Fibroblast of upper back skin (primary cell): ENCODE data around the gene COX20.
"Not testable (repeated sequence)": the region's sequence is repeated elsewhere in the genome, so short reads cannot be mapped to it uniquely, and the experiment has no call there.

Source experiments
- DNase-seq: peaks from one replicate; pipeline ENCODE4 v3.0.0-alpha.2; 2013

Gene COX20, protein sequence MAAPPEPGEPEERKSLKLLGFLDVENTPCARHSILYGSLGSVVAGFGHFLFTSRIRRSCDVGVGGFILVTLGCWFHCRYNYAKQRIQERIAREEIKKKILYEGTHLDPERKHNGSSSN

DNA sequence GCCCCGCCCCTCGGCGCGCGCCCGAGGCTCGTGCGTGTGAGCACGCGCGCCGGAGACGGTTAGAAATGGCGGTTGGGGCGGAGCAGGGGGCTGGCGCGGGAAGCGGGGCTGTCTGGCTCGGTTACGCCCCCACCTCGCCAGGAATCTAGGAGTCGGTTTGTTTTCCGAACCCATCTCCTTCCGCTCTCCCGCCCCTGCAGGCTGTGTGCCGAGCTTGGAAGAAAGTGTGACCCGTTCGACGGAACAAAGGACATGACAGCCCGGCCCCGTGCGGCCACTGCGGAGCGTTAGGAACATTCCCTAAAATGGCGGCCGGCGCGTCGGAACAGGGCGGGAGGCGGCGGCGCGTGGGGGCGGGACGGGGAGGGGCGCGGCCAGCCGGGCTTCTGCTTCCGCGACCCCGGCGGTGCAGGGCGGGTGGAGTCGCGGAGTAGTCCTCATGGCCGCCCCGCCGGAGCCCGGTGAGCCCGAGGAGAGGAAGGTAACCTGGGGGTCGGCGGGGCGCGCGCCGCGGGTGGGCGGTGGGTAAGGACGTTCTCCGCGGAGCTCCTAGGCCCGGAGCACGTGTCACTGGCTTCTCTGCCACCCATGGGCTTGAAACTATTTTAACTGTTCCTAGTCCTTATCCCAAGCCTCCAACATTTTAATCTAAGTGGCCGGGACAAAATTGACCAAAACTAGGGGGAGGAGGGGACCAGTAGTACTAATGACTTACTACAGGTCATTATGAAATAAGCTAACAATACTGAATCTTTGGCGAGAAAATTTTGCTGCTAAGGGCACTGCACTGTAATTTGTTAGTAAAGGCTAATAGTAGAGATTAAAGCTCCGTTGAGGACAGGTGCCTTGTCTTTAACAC is at the start of gene COX20:
COX20 (plus strand) TSS at position 383 of the 859 bp plus-strand sequence; CDS start at position 440, 57 bp downstream.
- peak; percentile 91 for DNase-seq

DNA sequence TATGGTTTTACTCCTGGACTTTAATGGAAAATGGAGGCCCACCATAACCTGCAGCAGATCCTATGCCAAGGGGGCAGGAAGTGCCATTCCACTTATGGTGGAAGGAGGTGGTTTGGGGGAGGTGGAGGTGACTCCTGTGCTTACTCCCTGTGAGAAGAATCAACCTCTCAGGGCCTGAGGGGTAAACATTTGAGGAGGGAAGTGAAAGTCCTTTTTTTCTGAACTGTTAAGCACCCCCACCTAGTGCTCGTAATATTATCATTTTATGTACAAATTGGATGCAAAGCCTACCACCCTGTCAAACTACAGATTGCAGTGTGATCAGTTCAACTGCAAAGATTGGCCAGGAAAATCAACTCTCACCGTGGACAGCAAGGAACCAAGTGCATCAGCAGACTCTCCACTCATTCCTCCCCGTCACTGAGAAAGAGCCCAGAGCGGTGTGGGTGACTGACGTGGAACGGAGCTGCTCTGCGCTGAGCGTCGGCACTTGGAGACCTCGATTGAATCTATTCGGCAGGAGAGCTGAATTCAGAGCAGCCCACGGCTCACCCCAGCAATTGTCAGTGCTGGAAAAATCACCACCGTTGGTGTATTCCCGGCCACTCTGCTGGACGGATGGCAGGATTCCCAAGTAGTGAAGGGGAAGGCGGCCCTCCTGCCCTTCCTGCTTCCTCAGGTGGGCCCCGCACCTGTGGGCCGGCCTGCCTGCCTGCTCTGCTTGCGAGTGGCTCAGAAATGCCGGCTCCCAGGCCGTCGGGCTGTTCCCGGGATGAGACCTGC is 46.8 kb upstream of the COX20 start:
- DNase-seq, result no peak

DNA sequence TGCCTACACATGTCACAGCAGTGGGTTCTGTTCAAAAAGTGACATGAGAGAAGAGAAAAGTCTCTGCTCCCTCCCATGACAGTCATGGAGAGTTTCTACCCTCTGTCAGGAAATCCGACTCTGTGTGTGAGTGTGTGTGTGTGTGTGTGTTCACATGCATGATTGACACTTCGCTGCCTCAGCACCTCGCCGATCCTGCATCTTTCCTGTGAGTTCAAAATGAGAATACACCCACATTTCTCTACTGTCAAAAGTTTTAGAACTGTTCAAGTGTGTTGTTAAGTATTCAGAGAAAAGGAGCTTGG is 46.2 kb upstream of the COX20 start:
- DNase-seq, result no peak

DNA sequence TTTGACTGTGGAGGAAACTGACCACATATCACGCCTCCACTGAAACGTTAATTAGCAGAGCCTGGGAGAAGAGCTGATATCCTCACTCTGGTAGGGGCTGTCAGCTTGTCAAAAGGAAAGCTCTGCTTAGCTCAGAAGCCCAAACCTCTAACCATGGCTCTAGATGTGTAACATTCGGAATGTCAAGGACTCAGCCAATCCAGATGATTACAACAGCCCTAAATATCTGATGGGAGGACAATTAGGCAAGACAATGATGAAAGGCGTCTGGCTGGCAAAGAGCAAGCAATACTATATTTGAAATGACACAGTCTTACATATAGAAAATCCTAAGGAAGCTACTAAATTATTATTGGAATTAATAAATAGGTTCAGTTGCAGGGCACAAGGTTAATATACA is 45.7 kb upstream of the COX20 start:
- no peak for DNase-seq

DNA sequence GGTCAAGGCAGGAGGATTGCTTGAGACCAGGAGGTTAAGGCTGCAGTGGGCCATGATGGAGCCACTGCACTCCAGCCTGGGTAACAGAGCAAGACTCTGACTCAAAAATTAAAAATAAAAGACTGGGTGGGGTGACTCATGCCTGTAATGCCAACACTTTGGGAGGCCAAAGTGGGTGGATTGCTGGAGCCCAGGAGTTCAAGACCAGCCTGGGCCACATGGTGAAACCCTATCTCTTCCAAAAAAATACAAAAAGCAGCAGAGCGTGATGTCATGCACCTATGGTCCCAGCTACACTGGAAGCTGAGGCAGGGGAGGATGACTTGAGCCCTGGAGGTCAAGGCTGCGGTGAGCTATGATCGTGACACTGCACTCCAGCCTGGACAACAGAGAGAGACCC is 44.4 kb upstream of the COX20 start:
- DNase-seq, result no peak

DNA sequence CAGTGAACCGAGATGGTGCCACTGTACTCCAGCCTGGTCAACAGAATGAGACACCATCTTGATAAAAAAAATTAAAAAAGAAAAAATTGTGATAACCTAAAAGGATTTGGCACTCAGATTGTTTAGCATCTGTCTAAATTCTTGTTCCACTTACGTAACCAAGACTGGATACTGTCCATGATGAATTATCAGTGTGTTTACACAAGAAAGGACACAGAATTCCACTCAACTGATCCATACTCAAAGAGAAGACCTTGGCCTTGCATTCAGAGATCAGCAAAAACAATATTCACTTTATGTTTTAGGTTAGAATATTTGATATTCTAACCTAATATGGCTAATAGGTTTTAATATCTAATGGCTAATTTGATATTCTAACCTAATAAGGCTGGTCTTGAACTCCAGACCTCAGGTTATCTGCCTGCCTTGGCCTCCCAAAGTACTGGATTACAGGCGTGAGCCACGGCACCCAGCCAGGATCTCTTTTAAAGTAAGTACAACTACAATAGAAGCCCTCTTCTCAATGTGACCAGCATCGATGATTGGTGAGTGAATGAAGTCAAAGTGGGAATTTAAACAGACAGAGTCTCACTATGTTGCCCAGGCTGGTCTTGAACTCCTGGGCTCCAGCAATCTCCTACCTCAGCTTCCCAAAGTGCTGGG is 43.1 kb upstream of the COX20 start:
- peak; percentile 9 for DNase-seq

- no peak for DNase-seq
These were observed 41.4 kb upstream of the COX20 start for GRCh38 chr1:244794071-244794470.

DNA sequence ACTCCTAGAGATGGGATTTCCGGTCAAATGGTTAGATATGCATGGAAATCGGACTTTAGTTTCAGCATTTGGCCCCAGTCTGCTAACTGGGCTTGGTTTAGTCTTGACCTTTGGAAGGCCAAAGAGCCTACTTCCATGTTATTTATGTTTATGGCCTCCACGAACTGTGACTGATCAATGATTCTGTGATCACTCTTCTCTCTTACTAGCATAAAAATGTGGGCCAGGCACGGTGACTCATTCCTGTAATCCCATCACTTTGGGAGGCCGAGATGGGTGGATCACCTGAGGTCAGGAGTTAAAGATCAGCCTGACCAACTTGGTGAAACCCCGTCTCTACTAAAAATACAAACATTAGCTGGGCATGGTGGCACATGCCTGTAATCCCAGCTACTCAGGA is 40.9 kb upstream of the COX20 start:
- not testable (repeated sequence) for DNase-seq

DNA sequence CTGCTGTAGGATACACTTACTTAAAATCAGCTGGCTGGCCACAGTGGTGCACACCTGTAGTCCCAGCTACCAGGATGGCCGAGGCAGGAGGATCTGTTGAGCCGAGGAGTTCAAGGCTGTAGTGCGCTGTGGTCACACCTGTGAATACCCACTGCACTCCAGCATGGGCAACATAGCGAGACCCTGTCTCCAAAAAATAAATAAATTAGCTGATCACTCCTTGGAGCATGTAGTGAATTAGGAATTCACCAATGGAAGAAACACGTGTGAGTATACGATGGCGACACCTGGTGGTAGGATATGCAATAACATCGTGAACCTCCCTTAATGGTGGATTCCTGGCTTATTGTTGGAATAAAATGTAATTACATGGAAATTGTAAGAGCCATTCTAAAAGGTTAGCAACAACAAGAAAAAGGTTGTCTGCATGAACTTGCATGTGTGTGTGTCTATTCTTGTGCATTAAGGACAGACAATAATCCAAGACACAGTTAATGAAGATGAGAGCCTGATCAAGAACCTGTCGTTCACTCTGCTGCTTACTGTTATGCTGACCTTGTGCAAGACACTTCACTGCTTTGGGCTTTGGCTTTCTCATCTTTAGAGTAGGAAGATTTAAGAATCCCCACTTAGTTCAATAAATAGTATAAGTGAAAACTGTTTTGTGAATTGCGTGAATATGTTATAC is 38.6 kb upstream of the COX20 start:
- DNase-seq, result peak; percentile 60

GRCh38 chr1:244800821-244801220 is 34.6 kb upstream of the COX20 start:
- no peak for DNase-seq

GRCh38 chr1:244801246-244801645 is 34.2 kb upstream of the COX20 start:
- DNase-seq, result peak; percentile 19

- DNase-seq, result no peak
These were observed 33.4 kb upstream of the COX20 start for GRCh38 chr1:244802041-244802440.

GRCh38 chr1:244802556-244803239 is 32.8 kb upstream of the COX20 start:
- no peak for DNase-seq

DNA sequence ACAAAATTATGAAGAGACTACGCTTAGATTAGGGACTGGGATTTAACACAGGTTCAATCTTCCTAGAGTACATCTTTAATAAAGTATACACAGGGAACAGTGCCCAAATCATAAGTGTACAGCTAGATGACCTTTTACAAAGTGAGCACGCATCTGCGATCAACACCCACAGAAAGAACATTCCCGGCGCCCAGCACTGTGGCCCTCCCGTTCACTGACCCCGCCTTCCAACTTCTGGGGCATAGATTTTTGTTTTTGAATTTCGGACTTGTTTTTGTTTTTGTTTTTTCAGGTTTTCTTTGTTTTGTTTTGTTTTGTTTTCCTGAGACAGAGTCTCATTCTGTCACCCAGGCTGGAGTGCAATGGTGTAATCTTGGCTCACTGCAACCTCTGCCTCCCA is 30.6 kb upstream of the COX20 start:
- DNase-seq, result no peak

DNA sequence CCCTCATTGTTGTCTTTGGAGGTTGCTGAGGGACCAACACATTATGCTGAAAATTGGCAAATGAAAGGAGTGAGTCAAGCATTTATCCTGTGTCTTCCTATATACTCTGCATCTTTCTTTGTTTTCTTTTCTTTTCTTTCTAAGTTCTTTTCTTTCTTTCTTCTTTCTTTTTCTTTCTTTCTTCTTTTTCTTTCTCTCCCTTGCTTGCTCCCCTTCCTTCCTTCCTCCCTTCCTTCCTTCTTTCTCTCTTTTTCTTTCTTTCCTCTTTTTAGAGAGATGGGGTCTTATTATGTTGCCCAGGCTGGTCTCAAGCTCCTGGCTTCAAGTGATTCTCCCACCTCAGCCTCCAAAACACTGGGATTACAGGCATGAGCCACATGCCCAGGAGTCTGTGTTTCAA is 28.3 kb upstream of the COX20 start:
- no peak for DNase-seq

DNA sequence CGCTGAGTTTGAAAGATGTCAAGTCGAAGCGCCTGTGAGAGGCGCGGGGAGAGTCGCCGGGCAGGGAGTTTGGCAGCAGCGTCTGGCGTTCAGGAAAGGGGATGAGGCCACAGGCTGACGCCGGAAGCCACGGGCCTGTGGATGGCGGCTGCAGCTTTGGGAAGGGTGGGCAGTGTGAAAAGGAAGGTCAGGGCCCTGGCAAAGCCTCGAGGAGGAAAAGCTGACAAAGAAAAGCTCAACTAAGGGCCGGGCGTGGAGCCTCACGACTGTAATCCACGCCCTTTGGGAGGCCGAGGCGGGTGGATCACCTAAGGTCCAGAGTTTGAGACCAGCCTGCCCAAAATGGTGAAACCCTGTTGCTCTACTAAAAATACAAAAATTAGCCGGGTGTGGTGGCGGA is 25.2 kb upstream of the COX20 start:
- DNase-seq, result no peak

DNA sequence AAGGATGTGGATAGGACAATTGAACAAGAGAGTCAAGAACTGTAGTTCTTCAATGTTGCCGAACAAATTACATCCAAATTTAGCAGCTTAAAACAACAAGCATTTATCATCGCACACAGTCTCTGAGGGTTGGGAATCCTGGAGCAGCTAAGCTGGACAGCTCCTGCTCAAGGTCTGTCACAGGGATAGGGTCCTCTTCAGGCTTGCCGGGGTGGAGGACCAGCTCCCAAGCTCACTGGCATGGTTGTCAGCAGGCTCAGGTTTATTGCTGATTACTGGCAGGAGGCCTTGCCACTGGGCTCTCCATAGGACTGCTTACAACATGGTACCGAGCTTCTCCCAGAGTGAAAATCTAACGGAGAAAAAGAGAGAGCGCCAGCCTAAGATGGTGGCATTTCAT is 22.1 kb upstream of the COX20 start:
- no peak for DNase-seq

DNA sequence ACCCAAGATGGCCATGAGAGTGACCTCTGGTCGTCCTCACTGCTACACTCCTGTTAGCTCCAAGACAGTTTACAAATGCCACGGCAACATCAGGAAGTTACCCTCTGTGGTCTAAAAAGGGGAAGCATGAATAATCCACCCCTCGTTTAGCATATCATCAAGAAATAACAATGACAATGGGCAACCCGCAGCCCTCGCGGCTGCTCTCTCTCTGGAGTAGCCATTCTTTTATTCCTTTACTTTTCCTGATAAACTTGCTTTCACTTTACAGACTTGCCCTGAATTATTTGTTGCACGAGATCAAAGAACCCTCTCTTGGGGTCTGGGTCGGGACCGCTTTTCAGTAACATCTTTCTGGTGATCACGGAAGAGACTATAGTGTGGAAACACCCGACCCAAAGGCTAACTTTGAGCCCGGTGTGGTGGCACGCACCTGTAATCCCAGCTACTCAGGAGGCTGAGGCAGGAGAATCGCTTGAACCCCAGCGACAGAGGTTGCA is 19.8 kb upstream of the COX20 start:
- DNase-seq, result no peak

GRCh38 chr1:244817415-244817894 is 18.0 kb upstream of the COX20 start:
- no peak for DNase-seq

DNA sequence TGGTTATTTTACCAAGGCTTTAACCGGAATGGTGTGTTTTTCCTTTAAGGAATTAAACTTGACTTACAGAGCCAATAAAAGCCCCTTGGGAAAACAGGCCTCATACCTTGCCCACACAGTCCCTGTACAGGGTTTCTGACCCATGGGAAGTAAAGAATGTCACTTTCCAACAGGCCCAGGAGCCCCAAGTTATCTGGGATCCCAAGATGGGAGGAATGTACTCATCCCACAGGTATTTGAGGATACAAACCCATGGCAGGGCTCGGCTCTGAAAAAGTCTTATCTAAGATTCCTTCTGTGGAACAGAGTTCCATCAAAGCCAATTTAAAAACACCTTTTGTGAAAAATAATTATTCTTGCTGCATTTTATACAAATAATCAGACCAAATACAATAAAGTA is 15.3 kb upstream of the COX20 start:
- no peak for DNase-seq

- no peak for DNase-seq
These were observed 14.3 kb upstream of the COX20 start for GRCh38 chr1:244821134-244821533.

GRCh38 chr1:244822878-244823277 is 12.6 kb upstream of the COX20 start:
- DNase-seq, result no peak
